ENCODE measurements around the gene PCDHA2.

DNA sequence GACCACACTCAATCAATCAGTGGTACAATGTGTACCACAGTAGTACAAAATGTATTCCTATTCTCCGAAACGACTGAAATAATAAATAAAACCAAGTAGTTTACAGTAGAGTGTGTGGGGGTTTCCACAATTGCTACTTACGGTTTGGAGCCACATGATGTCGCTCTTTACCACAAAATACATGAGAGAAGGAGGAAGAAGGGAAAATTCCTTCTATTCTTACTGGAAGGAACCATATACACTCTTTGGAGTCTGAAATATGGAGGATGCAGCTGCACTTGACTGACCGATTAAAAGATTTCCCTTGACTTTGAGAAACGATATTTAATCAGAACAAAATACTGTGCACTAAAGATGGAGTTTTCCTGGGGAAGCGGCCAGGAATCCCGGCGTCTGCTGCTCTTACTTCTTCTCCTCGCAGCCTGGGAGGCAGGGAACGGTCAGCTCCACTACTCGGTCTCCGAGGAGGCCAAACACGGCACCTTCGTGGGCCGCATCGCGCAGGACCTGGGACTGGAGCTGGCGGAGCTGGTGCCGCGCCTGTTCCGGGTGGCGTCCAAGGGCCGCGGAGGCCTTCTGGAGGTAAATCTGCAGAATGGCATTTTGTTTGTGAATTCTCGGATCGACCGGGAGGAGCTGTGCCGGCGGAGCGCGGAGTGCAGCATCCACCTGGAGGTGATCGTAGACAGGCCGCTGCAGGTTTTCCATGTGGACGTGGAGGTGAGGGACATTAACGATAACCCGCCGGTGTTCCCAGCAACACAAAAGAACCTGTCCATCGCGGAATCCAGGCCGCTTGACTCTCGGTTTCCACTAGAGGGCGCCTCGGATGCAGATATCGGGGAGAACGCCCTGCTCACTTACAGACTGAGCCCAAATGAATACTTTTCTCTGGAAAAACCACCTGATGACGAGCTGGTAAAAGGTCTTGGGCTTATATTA is 12.5 kb downstream of the PCDHA2 start, which contains the start of gene PCDHA4:
- TF ChIP-seq CTCF (IDR thresholded peaks at IDR 0.05) = peak in 6 of 7 experiments; percentile 16 to 59 (median 29)
- no peak for TF ChIP-seq POLR2A (IDR thresholded peaks at IDR 0.05)

Measured in body of pancreas (tissue), 4 donors.